GM19099 (cell line): ENCODE results near the gene CHTF8.

ENCODE experiments used
- POLR2A ChIP-seq: IDR thresholded peaks from 3 replicates; pipeline ENCODE4 v1.6.1; 2011; ENCODE audit warnings: low read depth; ENCODE audit not compliant: insufficient read length; ENCODE audit errors: extremely low read depth

The CHTF8 gene

DNA sequence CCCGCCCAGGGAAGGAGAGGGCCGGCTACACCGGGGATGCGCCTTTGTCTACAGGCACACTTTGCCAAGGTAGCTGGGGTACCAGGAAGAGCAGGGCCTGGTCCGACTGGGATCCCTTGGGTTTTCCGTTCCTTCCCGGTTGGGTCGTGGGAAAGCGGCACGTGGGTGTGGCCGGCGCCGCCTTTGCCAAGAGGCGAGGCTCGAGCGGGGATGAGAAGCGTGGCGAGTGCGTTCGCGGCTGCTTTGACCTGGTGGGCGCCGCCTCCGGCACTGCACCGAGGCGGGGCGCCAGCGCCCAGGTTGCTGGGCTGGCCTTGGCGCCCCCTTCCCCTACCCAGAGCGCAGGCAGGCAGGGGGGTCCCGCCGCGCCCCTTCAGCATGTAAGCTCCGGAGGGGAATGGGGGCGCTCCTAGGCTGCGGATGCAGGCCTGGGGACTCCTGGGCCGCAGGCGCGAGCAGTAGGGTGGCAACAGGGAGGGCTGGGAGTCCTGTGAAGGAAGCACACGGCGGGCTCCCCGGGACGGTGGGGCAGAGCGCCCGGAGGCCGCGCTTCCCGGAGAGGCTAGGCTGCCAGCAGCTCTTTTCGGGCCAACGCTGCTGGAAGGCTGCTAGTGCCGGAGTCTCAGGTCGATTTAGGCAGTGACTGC is 24.9 kb downstream of the CHTF8 start:
- TF ChIP-seq POLR2A: no peak

GRCh38 chr16:69106491-69107315 is 25.7 kb downstream of the CHTF8 start:
- TF ChIP-seq POLR2A: no peak

- TF ChIP-seq POLR2A: no peak
Observed at GRCh38 chr16:69105501-69106361, 26.7 kb downstream of the CHTF8 start, which contains the start of gene HAS3. Gene HAS3 (plus strand): TSS chr16:69105653. CDS start chr16:69109396, 3,743 bp downstream.

GRCh38 chr16:69100071-69100691 is 32.2 kb downstream of the CHTF8 start:
- TF ChIP-seq POLR2A: no peak

DNA sequence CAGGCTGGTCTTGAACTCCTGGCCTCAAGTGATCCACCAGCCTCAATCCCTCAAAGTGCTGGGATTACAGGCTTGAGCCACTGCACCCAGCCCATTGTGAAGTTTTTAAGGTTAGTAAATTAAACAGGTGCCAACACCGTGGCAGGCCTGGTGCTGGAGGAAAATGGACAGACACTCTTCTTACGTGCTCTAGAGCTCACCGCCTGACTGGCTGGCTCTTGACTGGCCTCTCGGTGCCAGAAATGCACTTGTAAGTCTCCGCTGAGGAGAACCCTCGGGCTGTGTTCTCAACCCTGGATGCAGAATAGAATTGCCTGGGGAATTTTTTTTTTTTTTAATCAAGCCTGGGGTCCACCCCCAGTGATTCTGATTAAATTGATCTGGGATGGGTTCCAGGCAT is 37.2 kb downstream of the CHTF8 start:
- no peak for TF ChIP-seq POLR2A

DNA sequence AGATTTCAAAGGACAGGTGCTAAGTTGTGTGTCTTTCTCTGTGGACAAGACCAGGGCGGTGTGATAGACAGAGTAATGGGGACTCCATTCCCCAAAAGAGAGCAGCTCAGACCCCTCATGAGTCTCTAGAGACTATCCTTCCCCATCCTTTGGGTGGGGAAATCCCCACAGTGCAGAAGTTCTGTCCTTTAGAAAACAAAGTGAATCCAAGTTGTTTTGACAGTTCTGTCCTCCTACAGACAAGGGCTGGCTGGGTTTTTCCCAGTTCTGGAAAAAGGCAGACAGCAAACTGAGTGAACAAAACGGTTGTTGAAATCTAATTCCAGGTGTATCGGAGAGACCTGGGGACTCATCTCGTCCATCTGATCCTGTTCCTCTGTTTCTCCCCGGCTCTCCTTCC is 37.9 kb downstream of the CHTF8 start:
- TF ChIP-seq POLR2A: no peak

- TF ChIP-seq POLR2A: no peak
Observed at GRCh38 chr16:69093974-69094373, 38.4 kb downstream of the CHTF8 start.

- no peak for TF ChIP-seq POLR2A
Observed at GRCh38 chr16:69089091-69089910, 43.1 kb downstream of the CHTF8 start.

DNA sequence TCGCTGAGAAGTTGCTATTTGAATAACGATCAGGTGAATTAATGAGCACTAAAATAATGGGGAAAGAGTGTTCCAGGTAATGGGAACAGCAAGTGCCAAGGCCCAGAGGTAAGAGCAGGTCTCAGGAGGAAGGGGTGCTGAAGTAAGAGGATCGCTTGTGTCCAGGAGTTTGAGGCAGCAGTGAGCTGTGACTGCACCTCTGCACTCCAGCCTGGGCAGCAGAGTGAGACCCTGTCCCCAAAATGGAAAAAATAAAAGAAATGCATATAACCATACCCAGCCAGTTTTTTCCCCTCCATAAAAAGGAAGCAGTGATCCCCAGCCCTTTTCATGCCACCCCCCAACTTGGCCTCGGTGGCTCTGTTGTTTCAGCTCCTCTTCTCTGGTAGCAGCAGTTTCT is 43.7 kb downstream of the CHTF8 start:
- no peak for TF ChIP-seq POLR2A

DNA sequence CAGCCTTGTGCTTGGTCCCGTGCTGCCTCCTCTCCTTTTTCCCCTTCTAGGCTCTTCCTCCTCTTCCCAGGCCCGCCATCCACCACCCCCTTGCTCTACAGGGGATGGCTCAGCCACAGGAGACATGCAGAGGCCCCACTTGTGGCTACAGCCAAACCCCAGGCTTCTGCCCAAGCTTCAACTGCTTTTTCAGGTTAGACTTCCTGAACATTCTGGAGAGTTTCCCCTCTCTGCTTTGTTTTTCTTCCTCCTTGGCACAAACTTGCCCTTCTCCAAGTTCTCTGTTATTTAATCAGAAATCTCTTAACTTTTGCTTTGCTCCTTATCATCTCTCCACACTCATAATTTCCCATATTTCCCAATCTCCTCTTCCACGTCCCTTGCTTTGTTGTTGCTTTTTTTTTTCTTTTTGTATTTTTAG is 45.2 kb downstream of the CHTF8 start:
- TF ChIP-seq POLR2A: no peak

DNA sequence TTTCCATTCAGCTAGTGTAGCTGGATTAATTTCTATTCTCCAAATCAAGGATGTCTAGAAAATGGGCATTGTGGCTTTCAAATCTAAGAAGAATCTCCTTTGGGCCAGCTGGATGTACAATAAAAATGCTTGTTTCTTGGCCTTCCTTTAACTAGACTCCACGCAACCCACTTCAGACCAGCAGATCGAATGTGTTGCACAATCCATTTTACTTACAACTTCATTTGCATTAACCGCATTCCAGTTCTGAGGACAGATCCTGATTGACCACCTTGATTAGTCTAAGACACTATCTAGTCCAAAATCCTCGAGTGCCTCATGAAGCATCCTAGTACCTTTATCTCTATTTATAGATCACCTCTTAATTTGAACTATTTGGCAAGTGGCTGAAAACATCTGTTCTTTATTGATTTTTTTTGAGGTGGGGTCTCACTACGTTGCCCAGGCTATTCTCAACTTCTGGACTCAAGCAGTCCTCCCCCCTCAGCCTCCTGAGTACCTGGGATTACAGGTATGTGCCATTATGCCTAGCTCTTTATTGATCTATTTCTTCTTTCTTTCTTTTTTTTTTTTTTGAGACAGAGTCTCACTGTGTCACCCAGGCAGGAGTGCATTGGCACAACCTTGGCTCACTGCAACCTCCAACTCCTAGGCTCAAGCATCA is 47.2 kb downstream of the CHTF8 start:
- TF ChIP-seq POLR2A: no peak

DNA sequence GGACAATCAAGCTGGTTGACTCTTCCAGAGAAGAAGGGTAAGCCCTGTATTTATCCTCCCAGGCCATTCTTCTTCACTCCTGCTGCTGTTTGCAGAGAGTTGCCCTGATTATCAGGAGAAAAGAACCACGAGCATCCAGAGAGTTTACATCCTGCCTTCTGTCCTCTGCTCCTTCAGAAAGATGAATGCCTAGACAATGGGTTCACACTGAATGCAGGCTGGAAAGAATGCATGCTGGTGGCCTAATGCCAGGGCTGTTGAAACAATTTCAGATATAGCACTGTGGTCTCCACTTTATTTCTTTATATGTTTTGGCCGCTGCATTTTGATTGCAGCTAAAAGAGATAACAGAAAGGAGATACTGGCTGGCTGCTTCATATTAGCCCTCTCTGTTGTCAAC is 48.1 kb downstream of the CHTF8 start:
- TF ChIP-seq POLR2A: no peak

DNA sequence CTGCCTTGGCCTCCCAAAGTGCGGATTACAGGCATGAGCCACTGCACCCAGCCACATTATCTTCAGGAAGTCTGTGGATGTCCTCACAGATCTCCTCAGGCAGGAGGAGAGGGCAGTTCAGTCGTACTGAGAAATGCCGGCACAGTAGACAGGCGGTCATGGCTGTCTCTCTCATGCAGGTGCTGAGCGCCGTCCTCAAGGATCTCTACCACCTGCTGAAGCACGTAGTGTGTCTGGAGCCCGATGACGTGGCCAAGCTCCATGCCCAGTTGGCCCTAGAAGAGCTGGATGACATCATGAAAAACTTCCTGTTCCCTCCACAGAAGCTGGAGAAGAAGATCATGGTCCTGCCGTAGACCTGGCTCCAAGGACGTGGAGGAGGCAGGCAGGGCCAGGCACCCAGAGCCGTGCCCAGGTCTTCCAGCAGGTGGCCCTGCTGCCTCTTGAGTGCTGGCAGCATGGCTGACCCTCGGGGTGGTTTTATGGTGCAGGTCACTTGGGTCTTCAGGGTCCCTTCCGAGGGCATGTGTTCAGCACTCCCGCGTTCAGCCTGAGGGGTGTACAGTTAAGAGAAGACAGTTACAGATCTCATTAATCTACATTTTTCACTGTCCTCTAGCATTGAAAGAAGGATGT is 49.0 kb downstream of the CHTF8 start:
- no peak for TF ChIP-seq POLR2A
